ENCODE results near the gene TNFAIP8L1. TPM values are rescaled to one million over a fixed set of nuclear protein-coding genes. Genes with fewer than 3 reads are reported as not detected.

The TNFAIP8L1 gene
- total and polyA plus RNA-seq, 10 donors = 12.5 to 39.8 (median 27.1) TPM

DNA sequence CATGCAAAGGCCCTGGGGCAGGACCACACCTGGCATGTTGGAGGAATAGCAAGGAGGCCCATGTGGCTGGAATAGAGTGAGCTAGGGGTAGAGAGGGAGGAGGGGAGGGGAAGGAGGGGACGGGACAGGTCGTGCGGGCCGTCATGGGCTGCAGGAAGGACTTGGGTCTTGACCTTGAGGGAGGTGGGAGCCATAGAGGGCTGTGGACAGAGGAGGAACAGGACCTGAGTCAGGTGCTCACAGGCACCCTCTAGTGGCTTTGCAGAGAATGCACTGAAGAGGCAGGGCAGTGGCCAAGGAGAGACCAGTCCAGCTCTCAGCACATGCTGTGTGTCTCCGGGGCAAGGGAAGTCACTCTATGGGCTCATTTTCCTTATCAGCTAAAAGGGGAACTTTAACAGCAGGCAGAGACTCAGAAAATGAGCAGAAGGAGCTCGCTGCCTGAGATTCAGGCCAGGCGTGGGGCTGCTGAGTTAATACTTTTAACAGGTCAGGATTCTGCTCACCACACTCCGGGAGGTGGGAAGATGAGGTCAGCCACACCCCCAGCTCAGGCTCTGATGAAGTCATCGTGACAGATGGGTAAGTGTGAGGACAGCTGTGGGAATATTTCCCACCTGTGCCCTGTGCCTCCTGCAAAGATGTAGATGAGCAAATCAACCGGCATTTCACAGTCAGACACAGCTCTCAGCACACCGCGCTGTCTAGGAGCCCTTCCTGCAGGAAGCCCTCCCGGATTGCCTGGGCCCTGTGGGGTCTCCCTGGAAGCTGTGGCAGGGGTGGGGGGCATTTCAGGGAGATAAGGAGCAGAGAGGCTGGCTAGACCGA lies 6.0 kb upstream of the TNFAIP8L1 start:
- Histone ChIP-seq H3K4me3 (no peak overlapping the region), H3K27me3 (replicated peaks in 1 of 7) (peaks cover 0 to 10% (median 0%) of the 10 kb centered on the region in 7 donors), H3K4me1 (peaks cover 12 to 53% (median 38%) of the 10 kb centered on the region in 6 donors), H3K36me3 (no peaks in the 10 kb centered on the region), H3K9me3 (no peaks in the 10 kb centered on the region), H3K27ac (peak overlapping the region in 3 of 8 donors; percentile 9 to 53 (median 47))
- WGBS, 5 donors = 32 to 40% (median 37%) methylated on average over 13 to 14 of the region's 14 CpGs
- DNase-seq = peak; percentile 87
- TF ChIP-seq POLR2AphosphoS5 (IDR thresholded peaks at IDR 0.05) = peak in 2 of 3 donors; percentile 8 to 20
- TF ChIP-seq, protein P1, sequence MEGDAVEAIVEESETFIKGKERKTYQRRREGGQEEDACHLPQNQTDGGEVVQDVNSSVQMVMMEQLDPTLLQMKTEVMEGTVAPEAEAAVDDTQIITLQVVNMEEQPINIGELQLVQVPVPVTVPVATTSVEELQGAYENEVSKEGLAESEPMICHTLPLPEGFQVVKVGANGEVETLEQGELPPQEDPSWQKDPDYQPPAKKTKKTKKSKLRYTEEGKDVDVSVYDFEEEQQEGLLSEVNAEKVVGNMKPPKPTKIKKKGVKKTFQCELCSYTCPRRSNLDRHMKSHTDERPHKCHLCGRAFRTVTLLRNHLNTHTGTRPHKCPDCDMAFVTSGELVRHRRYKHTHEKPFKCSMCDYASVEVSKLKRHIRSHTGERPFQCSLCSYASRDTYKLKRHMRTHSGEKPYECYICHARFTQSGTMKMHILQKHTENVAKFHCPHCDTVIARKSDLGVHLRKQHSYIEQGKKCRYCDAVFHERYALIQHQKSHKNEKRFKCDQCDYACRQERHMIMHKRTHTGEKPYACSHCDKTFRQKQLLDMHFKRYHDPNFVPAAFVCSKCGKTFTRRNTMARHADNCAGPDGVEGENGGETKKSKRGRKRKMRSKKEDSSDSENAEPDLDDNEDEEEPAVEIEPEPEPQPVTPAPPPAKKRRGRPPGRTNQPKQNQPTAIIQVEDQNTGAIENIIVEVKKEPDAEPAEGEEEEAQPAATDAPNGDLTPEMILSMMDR (IDR thresholded peaks at IDR 0.05 in 8 of 11, conservative IDR thresholded peaks at IDR 0.05 in 3 of 11) = peak; percentile 69 to 92 (median 78)
- TF ChIP-seq POLR2A (IDR thresholded peaks at IDR 0.05) = no peak
- intact Hi-C loops (cut with DNase I; ENCODE audit: low total_unique reads) = no loop called here

DNA sequence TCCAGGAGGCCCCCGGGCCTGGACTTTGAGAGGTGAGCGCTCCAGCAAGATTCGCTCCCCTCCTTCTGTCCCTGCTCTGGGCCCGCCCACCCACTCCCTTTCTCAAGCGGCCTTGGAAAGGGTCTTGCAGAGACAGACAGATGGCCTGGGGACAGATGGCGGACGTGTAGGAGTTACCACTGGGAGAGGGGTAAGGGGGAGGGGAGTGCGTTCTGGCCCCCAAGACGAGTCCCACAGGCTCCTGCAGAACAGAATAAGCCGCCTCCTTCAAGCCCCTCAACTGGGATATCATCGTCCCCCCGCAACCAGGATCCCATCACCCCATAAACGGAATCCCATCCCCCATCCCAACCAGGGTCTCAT lies 3.6 kb upstream of the TNFAIP8L1 start:
- intact Hi-C loops (cut with DNase I; ENCODE audit: low total_unique reads) = loop anchor here (5.0 kb wide), 1 partner anchor 68 kb away; no protein-coding TSS in a partner anchor
- no peaks in the 10 kb centered on the region for H3K36me3 ChIP-seq
- DNase-seq = no peak

DNA sequence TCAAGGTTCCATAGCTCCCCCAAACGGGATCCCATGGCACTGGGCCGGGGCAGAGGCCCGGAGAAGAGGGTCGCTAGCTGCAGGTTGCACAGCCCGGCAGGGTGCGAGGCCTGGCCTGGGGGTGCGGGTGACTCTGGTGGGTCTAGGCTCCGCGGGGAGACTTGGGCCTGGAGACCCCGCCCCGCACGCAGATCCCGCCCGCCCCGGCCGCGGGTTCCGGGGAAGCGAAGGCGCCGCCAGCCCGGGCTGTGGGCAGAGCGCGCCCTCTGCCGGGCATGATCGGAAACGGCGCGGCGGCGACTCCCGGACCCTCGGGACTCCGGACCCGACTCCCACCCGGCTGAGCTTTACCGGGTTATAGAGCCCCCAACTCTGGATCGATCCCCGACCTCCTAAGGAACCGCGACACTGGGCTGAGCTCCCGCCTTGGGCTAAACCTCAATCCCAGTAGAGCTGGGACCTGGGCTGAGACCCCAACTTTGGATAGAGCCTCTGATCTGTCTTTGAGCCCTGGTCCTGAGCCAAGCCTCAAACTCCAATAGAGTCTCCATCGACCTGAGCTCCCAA lies 3.1 kb upstream of the TNFAIP8L1 start:
- H3K9me3 ChIP-seq = no peaks in the 10 kb centered on the region
- DNase-seq = peak; percentile 94
- WGBS, 5 donors = 0 to 8% (median 1%) methylated on average over 4 to 43 of the region's 43 CpGs
- H3K4me1 ChIP-seq = peaks cover 22 to 78% (median 62%) of the 10 kb centered on the region in 6 donors
- TF ChIP-seq POLR2AphosphoS5 (IDR thresholded peaks at IDR 0.05) (peak; percentile 18 to 63 (median 50)), POLR2A (IDR thresholded peaks at IDR 0.05) (no peak)
- TF ChIP-seq, protein P1 (IDR thresholded peaks at IDR 0.05 in 8 of 11, conservative IDR thresholded peaks at IDR 0.05 in 3 of 11) = peak; percentile 77 to 98 (median 94)
- intact Hi-C loops (cut with DNase I; ENCODE audit: low total_unique reads) = loop anchor here (5.0 kb wide), 1 partner anchor 69 kb away; no protein-coding TSS in a partner anchor
- H3K4me3 ChIP-seq = peak overlapping the region; percentile 33 to 70 (median 41)
- peak overlapping the region in 7 of 8 donors; percentile 18 to 78 (median 48) for H3K27ac ChIP-seq
- H3K36me3 ChIP-seq = no peaks in the 10 kb centered on the region
- H3K27me3 ChIP-seq (replicated peaks in 1 of 7) = peaks cover 0 to 9% (median 0%) of the 10 kb centered on the region in 7 donors

More for the DNA sequence above, 3.6 kb upstream of the TNFAIP8L1 start:
- Histone ChIP-seq H3K27ac (peak overlapping the region in 5 of 8 donors; percentile 25 to 78 (median 59)), H3K27me3 (replicated peaks in 1 of 7) (peaks cover 0 to 9% (median 0%) of the 10 kb centered on the region in 7 donors), H3K9me3 (no peaks in the 10 kb centered on the region), H3K4me3 (peak overlapping the region; percentile 33 to 70 (median 41)), H3K4me1 (peaks cover 22 to 73% (median 57%) of the 10 kb centered on the region in 6 donors)
- 43 to 53% (median 47%) methylated on average over 6 to 13 of the region's 13 CpGs for WGBS, 5 donors
- TF ChIP-seq, protein P1 (IDR thresholded peaks at IDR 0.05 in 8 of 11, conservative IDR thresholded peaks at IDR 0.05 in 3 of 11) = no peak
- no peak for TF ChIP-seq POLR2AphosphoS5 (IDR thresholded peaks at IDR 0.05)
- TF ChIP-seq POLR2A (IDR thresholded peaks at IDR 0.05) = no peak

All from spleen (tissue), 11 donors.